GM19025 (cell line): Measurements from ENCODE around the gene PCDH12.
A peak's percentile ranks its signal among the peaks of the same experiment; 100 is the strongest.

Source experiments
- ATAC-seq: cut with Tn5 transposase; IDR thresholded peaks from one replicate; pipeline ENCODE4 v1.9.1; 2021; ENCODE audit warnings: mild to moderate bottlenecking, low read depth, moderate library complexity; ENCODE audit not compliant: unreplicated experiment

PCDH12 gene

GRCh38 chr5:141958113-141958512 is at the start of gene PCDH12:
PCDH12 (minus strand) TSS chr5:141958202; CDS start chr5:141957851, 351 bp downstream.
- no peak for ATAC-seq

GRCh38 chr5:142007237-142007544 is 49.2 kb upstream of the PCDH12 start:
- ATAC-seq, result no peak

- ATAC-seq, result no peak
Observed at GRCh38 chr5:142006363-142007236, 48.6 kb upstream of the PCDH12 start.

GRCh38 chr5:142003266-142003800 is 45.3 kb upstream of the PCDH12 start:
- ATAC-seq, result no peak

GRCh38 chr5:142000704-142001484 is 42.9 kb upstream of the PCDH12 start:
- ATAC-seq, result no peak

GRCh38 chr5:142000173-142000572 is 42.2 kb upstream of the PCDH12 start:
- no peak for ATAC-seq

- ATAC-seq, result no peak
Observed at GRCh38 chr5:141997358-141997960, 39.5 kb upstream of the PCDH12 start.

- no peak for ATAC-seq
Observed at GRCh38 chr5:141995656-141996055, 37.7 kb upstream of the PCDH12 start.

GRCh38 chr5:141994511-141995136 is 36.6 kb upstream of the PCDH12 start:
- ATAC-seq, result no peak

GRCh38 chr5:141992349-141992963 is 34.5 kb upstream of the PCDH12 start:
- ATAC-seq, result no peak

GRCh38 chr5:141989720-141990119 is 31.7 kb upstream of the PCDH12 start:
- ATAC-seq, result no peak

- ATAC-seq, result no peak
Observed at GRCh38 chr5:141986072-141986471, 28.1 kb upstream of the PCDH12 start.

GRCh38 chr5:141982626-141983025 is 24.6 kb upstream of the PCDH12 start:
- no peak for ATAC-seq

GRCh38 chr5:141978389-141978788 is 20.4 kb upstream of the PCDH12 start:
- ATAC-seq, result no peak

- no peak for ATAC-seq
Observed at GRCh38 chr5:141976176-141976575, 18.2 kb upstream of the PCDH12 start.

GRCh38 chr5:141973871-141974595 is 16.0 kb upstream of the PCDH12 start:
- no peak for ATAC-seq

- ATAC-seq, result peak; percentile 39
Observed at GRCh38 chr5:141969783-141970771, 12.1 kb upstream of the PCDH12 start.

GRCh38 chr5:141968914-141969608 is 11.1 kb upstream of the PCDH12 start, which contains the start of gene RNF14:
RNF14 (plus strand) TSS chr5:141969105; CDS start chr5:141973589, 4,484 bp downstream.
- peak; percentile 91 for ATAC-seq
